ENCODE data around the gene SORBS2. TPM values are rescaled to one million over a fixed set of nuclear protein-coding genes. Genes with fewer than 3 reads are reported as not detected.

The SORBS2 gene
- total and polyA plus RNA-seq, 2 of the 4 experiments (the other 2 are of a cell fraction): 0.18 TPM; not detected in 1

DNA sequence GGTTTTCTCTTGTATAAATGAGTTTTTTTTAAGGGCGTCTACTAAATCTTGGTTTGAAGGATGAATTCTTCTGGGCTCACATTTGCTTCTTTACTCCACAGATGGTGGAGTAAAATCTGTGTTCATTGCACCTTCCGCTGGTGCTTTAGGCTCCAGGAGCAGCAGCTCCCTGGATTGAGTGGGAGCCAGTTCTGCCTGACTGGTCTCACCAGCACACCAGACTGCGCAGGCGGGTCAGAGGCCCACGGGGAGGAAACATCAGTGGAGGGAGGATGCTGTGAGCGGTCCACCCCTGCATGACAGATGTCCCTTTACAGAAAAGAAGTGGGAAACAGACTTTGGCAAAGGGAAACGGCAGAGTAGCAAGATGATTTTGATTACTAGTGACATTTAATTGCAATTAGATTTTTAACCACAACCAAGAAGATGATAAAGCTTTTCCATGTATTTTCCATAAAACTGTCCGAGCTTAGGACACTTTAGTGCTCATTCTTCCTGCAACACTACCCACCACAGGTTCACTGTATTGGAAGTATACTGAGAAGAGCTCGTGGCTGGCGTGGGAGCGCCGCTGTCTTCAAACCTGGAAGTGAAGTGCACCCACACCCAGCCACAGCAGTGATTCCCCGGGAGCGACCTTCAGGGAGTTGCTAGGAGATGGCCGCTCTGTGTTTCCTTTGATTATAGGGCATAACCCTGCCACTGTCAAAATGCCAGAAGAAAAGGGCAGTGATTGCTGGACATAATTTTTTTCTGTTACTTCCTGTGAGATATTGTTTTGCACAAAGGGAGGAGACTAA is 95.2 kb downstream of the SORBS2 start:
- Histone ChIP-seq H3K9ac (ENCODE audit: low read depth, low read length) (no peak overlapping the region), H2AK9ac (replicated peaks; ENCODE audit: low read depth, low read length, poor library complexity) (no peak overlapping the region), H3K27me3 (ENCODE audit: control insufficient read depth, insufficient read depth, low read length) (peaks cover 21% of the 10 kb centered on the region), H3K14ac (replicated peaks; ENCODE audit: low read depth, low read length) (no peak overlapping the region), H3K56ac (ENCODE audit: extremely low read depth, insufficient read depth, low read length) (no peak overlapping the region), H3K4me3 (ENCODE audit: insufficient read depth, low read depth, low read length) (no peak overlapping the region), H2AFZ (replicated peaks; ENCODE audit: low read length, poor library complexity) (no peak overlapping the region), H3K9me1 (ENCODE audit: insufficient read depth, low read length) (no peaks in the 10 kb centered on the region; the same call in 1 of the 2 replicates), H2BK20ac (ENCODE audit: low read depth, low read length) (no peak overlapping the region), H3K4me2 (ENCODE audit: low read depth, low read length) (no peak overlapping the region), H3K27ac (ENCODE audit: insufficient read depth, low read length) (no peak overlapping the region), H3K23ac (ENCODE audit: low read depth, low read length) (no peak overlapping the region), H2BK5ac (ENCODE audit: low read depth, low read length, poor library complexity, severe bottlenecking) (no peak overlapping the region), H4K5ac (ENCODE audit: low read depth, low read length) (no peak overlapping the region), H2BK15ac (ENCODE audit: low read depth, low read length) (no peak overlapping the region), H3K18ac (ENCODE audit: low read depth, low read length) (no peak overlapping the region), H2BK120ac (ENCODE audit: low read depth, low read length) (no peak overlapping the region), H3K4me1 (ENCODE audit: control insufficient read depth, insufficient read depth, low read length) (no peaks in the 10 kb centered on the region), H2AK5ac (ENCODE audit: low read depth, low read length) (no peak overlapping the region), H4K91ac (ENCODE audit: insufficient read depth, low read depth, low read length) (no peak overlapping the region), H4K8ac (ENCODE audit: low read depth in 2 of 2, low read length in 2 of 2) (no peak overlapping the region), H3K79me1 (ENCODE audit: low read depth in 1 of 2, low read length in 2 of 2) (no peaks in the 10 kb centered on the region), H3K9me3 (ENCODE audit: control insufficient read depth, insufficient read depth, low read length) (peaks cover 2% of the 10 kb centered on the region; the same call in 1 of the 2 replicates), H4K20me1 (ENCODE audit: insufficient read depth, low read length) (no peaks in the 10 kb centered on the region), H3K36me3 (ENCODE audit: control insufficient read depth, insufficient read depth, low read length) (no peaks in the 10 kb centered on the region), H3K4ac (ENCODE audit: low read depth, low read length) (no peak overlapping the region)
- in situ Hi-C loops (cut with MboI; ENCODE audit: low sequenced_read_pairs) (no loop called here), intact Hi-C loops (cut with micrococcal nuclease) (no loop called here), dilution Hi-C loops (cut with HindIII; ENCODE audit: low sequenced_read_pairs, unreplicated experiment) (no loop called here)
- ATAC-seq (ENCODE audit: low read depth) (no peak), DNase-seq (no peak)
- BruUV-seq (replicated peaks): no TSS peak
- CTCF ChIA-PET: no interaction called here
- TF ChIP-seq MAZ (IDR thresholded peaks at IDR 0.05; ENCODE audit: borderline replicate concordance, low read depth, low read length) (no peak), FOS (IDR thresholded peaks at IDR 0.05; ENCODE audit: low read depth, low read length) (no peak), RAD21 (IDR thresholded peaks at IDR 0.05; ENCODE audit: low read length) (no peak), MAFK (IDR thresholded peaks at IDR 0.05; ENCODE audit: low read depth, low read length) (no peak), CHD1 (IDR thresholded peaks at IDR 0.05; ENCODE audit: low read depth, low read length) (no peak), SMC3 (IDR thresholded peaks at IDR 0.05; ENCODE audit: low read depth, low read length) (no peak), BHLHE40 (IDR thresholded peaks at IDR 0.05; ENCODE audit: low read depth, low read length) (no peak), CEBPB (IDR thresholded peaks at IDR 0.05; ENCODE audit: low read depth, low read length) (no peak), RFX5 (IDR thresholded peaks at IDR 0.05; ENCODE audit: low read depth, low read length) (no peak), NFE2L2 (IDR thresholded peaks at IDR 0.05; ENCODE audit: low read depth, low read length) (no peak), RCOR1 (IDR thresholded peaks at IDR 0.05; ENCODE audit: insufficient replicate concordance, low read length) (no peak), POLR2A (IDR thresholded peaks at IDR 0.05; ENCODE audit: low read depth, low read length) (no peak), MXI1 (IDR thresholded peaks at IDR 0.05; ENCODE audit: borderline replicate concordance, low read depth, low read length) (no peak)
- TF ChIP-seq, protein P1, sequence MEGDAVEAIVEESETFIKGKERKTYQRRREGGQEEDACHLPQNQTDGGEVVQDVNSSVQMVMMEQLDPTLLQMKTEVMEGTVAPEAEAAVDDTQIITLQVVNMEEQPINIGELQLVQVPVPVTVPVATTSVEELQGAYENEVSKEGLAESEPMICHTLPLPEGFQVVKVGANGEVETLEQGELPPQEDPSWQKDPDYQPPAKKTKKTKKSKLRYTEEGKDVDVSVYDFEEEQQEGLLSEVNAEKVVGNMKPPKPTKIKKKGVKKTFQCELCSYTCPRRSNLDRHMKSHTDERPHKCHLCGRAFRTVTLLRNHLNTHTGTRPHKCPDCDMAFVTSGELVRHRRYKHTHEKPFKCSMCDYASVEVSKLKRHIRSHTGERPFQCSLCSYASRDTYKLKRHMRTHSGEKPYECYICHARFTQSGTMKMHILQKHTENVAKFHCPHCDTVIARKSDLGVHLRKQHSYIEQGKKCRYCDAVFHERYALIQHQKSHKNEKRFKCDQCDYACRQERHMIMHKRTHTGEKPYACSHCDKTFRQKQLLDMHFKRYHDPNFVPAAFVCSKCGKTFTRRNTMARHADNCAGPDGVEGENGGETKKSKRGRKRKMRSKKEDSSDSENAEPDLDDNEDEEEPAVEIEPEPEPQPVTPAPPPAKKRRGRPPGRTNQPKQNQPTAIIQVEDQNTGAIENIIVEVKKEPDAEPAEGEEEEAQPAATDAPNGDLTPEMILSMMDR (conservative IDR thresholded peaks at IDR 0.05; ENCODE audit: low read depth, low read length): no peak
- TF ChIP-seq, protein P2, sequence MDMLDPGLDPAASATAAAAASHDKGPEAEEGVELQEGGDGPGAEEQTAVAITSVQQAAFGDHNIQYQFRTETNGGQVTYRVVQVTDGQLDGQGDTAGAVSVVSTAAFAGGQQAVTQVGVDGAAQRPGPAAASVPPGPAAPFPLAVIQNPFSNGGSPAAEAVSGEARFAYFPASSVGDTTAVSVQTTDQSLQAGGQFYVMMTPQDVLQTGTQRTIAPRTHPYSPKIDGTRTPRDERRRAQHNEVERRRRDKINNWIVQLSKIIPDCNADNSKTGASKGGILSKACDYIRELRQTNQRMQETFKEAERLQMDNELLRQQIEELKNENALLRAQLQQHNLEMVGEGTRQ (IDR thresholded peaks at IDR 0.05; ENCODE audit: low read depth, low read length): no peak
- TF ChIP-seq, protein P3, sequence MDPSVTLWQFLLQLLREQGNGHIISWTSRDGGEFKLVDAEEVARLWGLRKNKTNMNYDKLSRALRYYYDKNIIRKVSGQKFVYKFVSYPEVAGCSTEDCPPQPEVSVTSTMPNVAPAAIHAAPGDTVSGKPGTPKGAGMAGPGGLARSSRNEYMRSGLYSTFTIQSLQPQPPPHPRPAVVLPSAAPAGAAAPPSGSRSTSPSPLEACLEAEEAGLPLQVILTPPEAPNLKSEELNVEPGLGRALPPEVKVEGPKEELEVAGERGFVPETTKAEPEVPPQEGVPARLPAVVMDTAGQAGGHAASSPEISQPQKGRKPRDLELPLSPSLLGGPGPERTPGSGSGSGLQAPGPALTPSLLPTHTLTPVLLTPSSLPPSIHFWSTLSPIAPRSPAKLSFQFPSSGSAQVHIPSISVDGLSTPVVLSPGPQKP (IDR thresholded peaks at IDR 0.05; ENCODE audit: borderline replicate concordance, low read depth, low read length): no peak
- WGBS, 2 experiments (ENCODE audit: extremely low coverage in 2 of 2, insufficient read length in 1 of 2): 100% methylated on average over 3 of the region's 15 CpGs; no CpG with 5 or more reads in 1 of the 2 experiments
- POLR2A ChIA-PET (ENCODE audit: unreplicated experiment): no interaction called here

Data from IMR-90 (cell line).